Keratinocyte (primary cell): ENCODE data around the gene PPOX. TPM values are rescaled to one million over a fixed set of nuclear protein-coding genes. Genes with fewer than 3 reads are reported as not detected.

Experiments
- DNase-seq: peaks from one replicate; pipeline ENCODE4 v3.0.0-alpha.2; 2011; ENCODE audit warnings: low read depth, missing footprints, low spot score
- FAIRE-seq: peaks from 2 replicates; lab custom pipeline; 2011; peaks lifted over from hg19 to GRCh38; lab: Jason Lieb, UNC
- H2AFZ ChIP-seq: 2 replicates; pipeline ENCODE4 v1.6.0; 2012; ENCODE audit warnings: low read length, control low read depth, inconsistent platforms; ENCODE audit not compliant: control insufficient read depth
- H3K27ac ChIP-seq: 2 replicates; pipeline ENCODE4 v1.5.1; 2011; ENCODE audit warnings: low read length; ENCODE audit not compliant: control insufficient read depth, insufficient read depth
- H3K27me3 ChIP-seq: 3 replicates; pipeline ENCODE4 v1.6.0; 2011; ENCODE audit warnings: low read length; ENCODE audit not compliant: control insufficient read depth, insufficient read depth; ENCODE audit errors: extremely low read depth
- H3K36me3 ChIP-seq, 2 experiments: 2 replicates in 1 of 2; 3 replicates in 1 of 2; pipeline ENCODE4 v1.5.1; 2011; ENCODE audit warnings: low read length in 2 of 2, mild to moderate bottlenecking in 1 of 2; ENCODE audit not compliant: control insufficient read depth in 2 of 2, insufficient read depth in 2 of 2; ENCODE audit errors: extremely low read depth in 1 of 2
- H3K4me1 ChIP-seq: 3 replicates; pipeline ENCODE4 v1.5.1; 2011; ENCODE audit warnings: low read length; ENCODE audit not compliant: control insufficient read depth, insufficient read depth; ENCODE audit errors: extremely low read depth
- H3K4me2 ChIP-seq: 3 replicates; pipeline ENCODE4 v1.6.0; 2011; ENCODE audit warnings: low read depth, low read length; ENCODE audit not compliant: control insufficient read depth, insufficient read depth; ENCODE audit errors: extremely low read depth
- H3K4me3 ChIP-seq, 3 experiments: fragments of 200-600 bp in 1 of 3; sonication (generic) in 1 of 3; 2 replicates in 2 of 3; 3 replicates in 1 of 3; pipeline ENCODE4 v1.5.1; 2011 to 2016; ENCODE audit warnings: low read length in 3 of 3, mild to moderate bottlenecking in 3 of 3, control low read depth in 2 of 3, inconsistent platforms in 1 of 3, low read depth in 1 of 3, mixed read lengths in 1 of 3, mixed run types in 1 of 3, moderate library complexity in 1 of 3; ENCODE audit not compliant: control insufficient read depth in 2 of 3, insufficient read depth in 2 of 3; ENCODE audit errors: extremely low read depth in 1 of 3
- H3K79me2 ChIP-seq: 2 replicates; pipeline ENCODE4 v1.6.0; 2012; ENCODE audit warnings: low read length; ENCODE audit not compliant: control insufficient read depth, insufficient read depth
- H3K9ac ChIP-seq: 3 replicates; pipeline ENCODE4 v1.6.0; 2011; ENCODE audit warnings: low read length; ENCODE audit not compliant: control insufficient read depth, insufficient read depth; ENCODE audit errors: extremely low read depth
- H3K9me1 ChIP-seq: 3 replicates; pipeline ENCODE4 v1.6.0; 2011; ENCODE audit warnings: low read length; ENCODE audit not compliant: control insufficient read depth, insufficient read depth; ENCODE audit errors: extremely low read depth
- H3K9me3 ChIP-seq: 2 replicates; pipeline ENCODE4 v1.5.1; 2012; ENCODE audit warnings: low read depth, low read length; ENCODE audit not compliant: control insufficient read depth
- H4K20me1 ChIP-seq: 3 replicates; pipeline ENCODE4 v1.6.0; 2011; ENCODE audit warnings: low read length; ENCODE audit not compliant: control insufficient read depth, insufficient read depth; ENCODE audit errors: extremely low read depth
- CTCF ChIP-seq, 3 experiments: IDR thresholded peaks in 1 of 3; conservative IDR thresholded peaks in 1 of 3; optimal IDR thresholded peaks in 1 of 3; 2 replicates in 2 of 3; 3 replicates in 1 of 3; pipeline versions ENCODE3 to v1.5.1; 2011; ENCODE audit warnings: low read length in 3 of 3, mild to moderate bottlenecking in 3 of 3, moderate library complexity in 2 of 3, control low read depth in 1 of 3, inconsistent platforms in 1 of 3; ENCODE audit not compliant: insufficient read depth in 2 of 3; ENCODE audit errors: extremely low read depth in 1 of 3
- EZH2 ChIP-seq: IDR thresholded peaks from one replicate; pipeline ENCODE4 v1.6.1; 2012; ENCODE audit warnings: inconsistent platforms, mild to moderate bottlenecking, low read length, moderate library complexity
- dilution Hi-C: fragments of 300-500 bp; cut with MboI; formaldehyde crosslinking; loops from one replicate; pipeline ENCODE4 v1.7.0; 2020; ENCODE audit warnings: low sequenced_read_pairs; ENCODE audit not compliant: extremely low pct_ligation_motif_present
- polyA plus RNA-seq, 5 experiments: library from polyadenylated mRNA; depleted of rRNA in 3 of 5; stranded (reverse) in 3 of 5; stranded (forward) in 1 of 5; unstranded in 1 of 5; fragments of >200 nt; gene quantifications; 1 replicate in 1 of 5; 2 replicates in 3 of 5; 3 replicates in 1 of 5; pipeline versions ENCODE4 v1.2.1 to v1.2.3, GENCODE V29; 2011 to 2012; ENCODE audit warnings: missing spikeins in 2 of 5, low read depth in 1 of 5, low replicate concordance in 1 of 5

Gene PPOX
- polyA plus RNA-seq, 1 donor (not counting 4 experiments of a cell fraction or from before 2014, with no cell fraction given) = 17.1 TPM

GRCh38 chr1:161171696-161172095, 5.5 kb downstream of the PPOX start:
- Histone ChIP-seq H3K79me2 (peaks cover 11% of the 10 kb centered on the region), H3K27ac (no peak overlapping the region), H2AFZ (no peak overlapping the region), H3K4me3 (no peak overlapping the region), H3K36me3 (peaks cover 25 to 39% of the 10 kb centered on the region in 2 experiments), H3K4me1 (peaks cover 13% of the 10 kb centered on the region), H4K20me1 (no peaks in the 10 kb centered on the region), H3K27me3 (no peaks in the 10 kb centered on the region), H3K4me2 (no peak overlapping the region), H3K9ac (no peak overlapping the region), H3K9me1 (no peaks in the 10 kb centered on the region), H3K9me3 (no peaks in the 10 kb centered on the region)
- FAIRE-seq = no peak
- TF ChIP-seq EZH2 (no peak), CTCF (optimal IDR thresholded peaks at IDR 0.05 in 1 of 3, IDR thresholded peaks at IDR 0.05 in 1 of 3, conservative IDR thresholded peaks at IDR 0.05 in 1 of 3; ENCODE audit: extremely low read depth in 1 of 3, insufficient read depth in 2 of 3, low read length in 3 of 3) (no peak)
- dilution Hi-C loops = no loop called here
- DNase-seq = no peak

- no peak overlapping the region for H3K27ac ChIP-seq
- no peaks in the 10 kb centered on the region for H3K9me3 ChIP-seq
- dilution Hi-C loops = no loop called here
- H3K4me3 ChIP-seq = no peak overlapping the region
- no peaks in the 10 kb centered on the region for H4K20me1 ChIP-seq
- H3K4me2 ChIP-seq = no peak overlapping the region
- no peaks in the 10 kb centered on the region for H3K27me3 ChIP-seq
- TF ChIP-seq CTCF (optimal IDR thresholded peaks at IDR 0.05 in 1 of 3, IDR thresholded peaks at IDR 0.05 in 1 of 3, conservative IDR thresholded peaks at IDR 0.05 in 1 of 3; ENCODE audit: extremely low read depth in 1 of 3, insufficient read depth in 2 of 3, low read length in 3 of 3) (no peak), EZH2 (no peak)
- no peak overlapping the region for H3K9ac ChIP-seq
- DNase-seq (no peak), FAIRE-seq (no peak)
- no peak overlapping the region for H2AFZ ChIP-seq
- H3K79me2 ChIP-seq = peaks cover 16% of the 10 kb centered on the region
- H3K9me1 ChIP-seq = no peaks in the 10 kb centered on the region
- peaks cover 8% of the 10 kb centered on the region for H3K4me1 ChIP-seq
- peaks cover 25 to 39% of the 10 kb centered on the region in 2 experiments for H3K36me3 ChIP-seq
Measured at GRCh38 chr1:161172349-161172748, 6.1 kb downstream of the PPOX start.
